ENCODE results near the gene ASXL1. TPM values are rescaled to one million over a fixed set of nuclear protein-coding genes. Genes with fewer than 3 reads are reported as not detected.

The ASXL1 gene
- total RNA-seq, 1 experiment from 2014 or later, result 52.2 TPM

DNA sequence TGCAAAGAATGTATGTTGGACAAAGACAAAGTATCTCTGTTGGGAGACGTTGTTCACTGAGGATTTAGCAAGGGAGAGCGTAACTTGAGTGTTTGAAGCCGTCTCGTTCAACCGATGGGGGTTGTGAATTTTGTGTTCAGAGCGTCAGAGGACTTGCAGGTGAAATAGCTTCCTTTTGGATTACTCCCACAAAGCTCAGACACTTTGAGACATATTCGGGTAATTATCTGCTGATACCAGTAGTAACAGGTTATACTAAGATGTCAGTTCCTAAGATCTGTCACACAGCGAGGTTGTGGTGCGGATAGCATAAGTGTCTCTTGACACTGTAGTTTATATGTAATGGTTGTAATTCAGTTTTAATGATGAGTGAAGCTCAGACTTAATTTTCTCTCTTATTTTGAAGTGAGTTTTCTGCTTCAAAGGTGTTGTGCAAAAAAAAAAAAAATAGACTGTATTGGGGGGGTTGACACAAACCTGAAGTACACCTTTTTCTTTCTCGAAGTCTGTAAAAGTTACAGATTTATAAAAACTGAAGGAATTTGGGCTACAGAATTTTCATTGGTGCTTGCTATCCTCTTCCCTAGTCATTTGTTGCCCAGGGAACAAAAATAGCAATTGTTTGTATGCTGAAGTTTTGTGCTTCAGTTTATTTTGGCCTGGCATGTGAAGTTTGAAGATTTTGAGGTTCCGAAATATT is 1.7 kb downstream of the ASXL1 start:
- POLR2A ChIA-PET, result interaction anchor here (1.1 kb wide), 1 partner anchor 20 kb away, joined by 3 read pairs; no protein-coding TSS in a partner anchor
- Histone ChIP-seq H3K4me3 (replicated peaks in 1 of 2; ENCODE audit: low read depth in 1 of 2, low read length in 2 of 2) (peak overlapping the region; percentile 88 to 92), H2AFZ (ENCODE audit: low read depth, low read length, poor library complexity, severe bottlenecking) (no peak overlapping the region), H3K27ac (ENCODE audit: low read depth, low read length) (peak overlapping the region; percentile 63), H3K36me3 (ENCODE audit: control insufficient read depth in 1 of 2, insufficient read depth in 2 of 2, low read length in 2 of 2) (no peaks in the 10 kb centered on the region), H3K27me3 (ENCODE audit: insufficient read depth, low read length) (no peaks in the 10 kb centered on the region), H3K4me2 (ENCODE audit: low read length) (peak overlapping the region; percentile 78), H3K9me3 (ENCODE audit: control insufficient read depth in 1 of 2, insufficient read depth in 1 of 2, low read depth in 1 of 2, low read length in 2 of 2) (no peaks in the 10 kb centered on the region), H3K9ac (ENCODE audit: low read length) (peak overlapping the region; percentile 85), H4K20me1 (ENCODE audit: insufficient read depth) (0 out of 2 replicates have a peak, but pooled peaks cover 4% of the 10 kb centered on the region), H3K79me2 (ENCODE audit: insufficient read depth, low read length) (peaks cover 61% of the 10 kb centered on the region), H3K9me2 (ENCODE audit: insufficient read depth) (no peaks in the 10 kb centered on the region), H3K4me1 (ENCODE audit: control insufficient read depth in 1 of 2, insufficient read depth in 2 of 2, low read length in 2 of 2) (peaks cover 38 to 42% of the 10 kb centered on the region in 2 experiments)
- TSS peak; percentile 59 for BruUV-seq (replicated peaks)
- CTCF ChIA-PET, result no interaction called here
- TF ChIP-seq EZH2 (IDR thresholded peaks at IDR 0.05) (no peak), RAD21 (IDR thresholded peaks at IDR 0.05; ENCODE audit: low read depth) (no peak), TCF7L2 (IDR thresholded peaks at IDR 0.05; ENCODE audit: borderline replicate concordance, extremely low read depth, insufficient read depth, insufficient read length) (no peak), POLR2A (IDR thresholded peaks at IDR 0.05; ENCODE audit: borderline replicate concordance, extremely low read depth, insufficient read depth, insufficient read length) (no peak), ZNF274 (IDR thresholded peaks at IDR 0.05; ENCODE audit: low read depth, low read length) (no peak), ELF1 (IDR thresholded peaks at IDR 0.05; ENCODE audit: borderline replicate concordance, low read depth) (no peak), ZFX (IDR thresholded peaks at IDR 0.05) (no peak), YY1 (IDR thresholded peaks at IDR 0.05; ENCODE audit: extremely low read depth, insufficient replicate concordance, low read depth, low read length) (no peak), SIN3A (IDR thresholded peaks at IDR 0.05; ENCODE audit: low read depth) (no peak)
- TF ChIP-seq, protein P1, sequence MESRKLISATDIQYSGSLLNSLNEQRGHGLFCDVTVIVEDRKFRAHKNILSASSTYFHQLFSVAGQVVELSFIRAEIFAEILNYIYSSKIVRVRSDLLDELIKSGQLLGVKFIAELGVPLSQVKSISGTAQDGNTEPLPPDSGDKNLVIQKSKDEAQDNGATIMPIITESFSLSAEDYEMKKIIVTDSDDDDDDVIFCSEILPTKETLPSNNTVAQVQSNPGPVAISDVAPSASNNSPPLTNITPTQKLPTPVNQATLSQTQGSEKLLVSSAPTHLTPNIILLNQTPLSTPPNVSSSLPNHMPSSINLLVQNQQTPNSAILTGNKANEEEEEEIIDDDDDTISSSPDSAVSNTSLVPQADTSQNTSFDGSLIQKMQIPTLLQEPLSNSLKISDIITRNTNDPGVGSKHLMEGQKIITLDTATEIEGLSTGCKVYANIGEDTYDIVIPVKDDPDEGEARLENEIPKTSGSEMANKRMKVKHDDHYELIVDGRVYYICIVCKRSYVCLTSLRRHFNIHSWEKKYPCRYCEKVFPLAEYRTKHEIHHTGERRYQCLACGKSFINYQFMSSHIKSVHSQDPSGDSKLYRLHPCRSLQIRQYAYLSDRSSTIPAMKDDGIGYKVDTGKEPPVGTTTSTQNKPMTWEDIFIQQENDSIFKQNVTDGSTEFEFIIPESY (IDR thresholded peaks at IDR 0.05; ENCODE audit: extremely low read depth, insufficient replicate concordance, low read length), result no peak
- ATAC-seq (no peak), DNase-seq (ENCODE audit: low read depth, low spot score) (no peak)
- RAD21 ChIA-PET (ENCODE audit: low non-redundant PET in 1 of 2, low total read pairs in 2 of 2, uncharacterized antibody in 2 of 2, unreplicated experiment in 2 of 2), result no interaction called here
- intact Hi-C loops (cut with micrococcal nuclease), result loop anchor here (2.0 kb wide), 1 partner anchor 125 kb away; no protein-coding TSS in a partner anchor
